HG03521 (cell line): ENCODE measurements around the gene ERBB2.
"Not testable (repeated sequence)": the region's sequence is repeated elsewhere in the genome, so short reads cannot be mapped to it uniquely, and the experiment has no call there.

Experiments used
- ATAC-seq: cut with Tn5 transposase; IDR thresholded peaks from one replicate; pipeline ENCODE4 v1.9.1; 2021; ENCODE audit warnings: mild to moderate bottlenecking, moderate library complexity; ENCODE audit not compliant: unreplicated experiment

Gene ERBB2

GRCh38 chr17:39722965-39723848 lies 23.3 kb downstream of the ERBB2 start:
- no peak for ATAC-seq

GRCh38 chr17:39724731-39725130 lies 24.9 kb downstream of the ERBB2 start:
- no peak for ATAC-seq

- not testable (repeated sequence) for ATAC-seq
Measured at GRCh38 chr17:39725923-39726322, 26.1 kb downstream of the ERBB2 start.

- ATAC-seq: no peak
Measured at GRCh38 chr17:39726617-39727016, 26.8 kb downstream of the ERBB2 start.

GRCh38 chr17:39727556-39727955 lies 27.7 kb downstream of the ERBB2 start:
- ATAC-seq: no peak

GRCh38 chr17:39729280-39729851 lies 29.5 kb downstream of the ERBB2 start:
- no peak for ATAC-seq

- peak; percentile 90 for ATAC-seq
Measured at GRCh38 chr17:39730095-39730921, 30.4 kb downstream of the ERBB2 start, which contains the start of gene MIEN1. Gene MIEN1, minus strand, starts transcription at chr17:39730532. Its CDS starts 37 bp downstream, at chr17:39730495.

GRCh38 chr17:39732586-39732985 lies 32.7 kb downstream of the ERBB2 start:
- no peak for ATAC-seq

- ATAC-seq: no peak
Measured at GRCh38 chr17:39735882-39736281, 36.0 kb downstream of the ERBB2 start.

- ATAC-seq: no peak
Measured at GRCh38 chr17:39736319-39737165, 36.7 kb downstream of the ERBB2 start.

- no peak for ATAC-seq
Measured at GRCh38 chr17:39737206-39737759, 37.4 kb downstream of the ERBB2 start.

GRCh38 chr17:39737760-39738567 lies 38.1 kb downstream of the ERBB2 start, which contains the start of gene GRB7:
Gene GRB7, plus strand, starts transcription at chr17:39737938. Its CDS starts 4,364 bp downstream, at chr17:39742302.
- no peak for ATAC-seq

GRCh38 chr17:39738568-39738901 lies 38.7 kb downstream of the ERBB2 start:
- ATAC-seq: no peak

GRCh38 chr17:39738983-39739884 lies 39.4 kb downstream of the ERBB2 start:
- ATAC-seq: no peak

- ATAC-seq: no peak
Measured at GRCh38 chr17:39739885-39740356, 40.1 kb downstream of the ERBB2 start.

GRCh38 chr17:39740357-39741111 lies 40.7 kb downstream of the ERBB2 start:
- no peak for ATAC-seq

GRCh38 chr17:39742126-39742855 lies 42.4 kb downstream of the ERBB2 start:
- no peak for ATAC-seq
